ENCODE data around the gene GIMAP5. TPM values are rescaled to one million over a fixed set of nuclear protein-coding genes. Genes with fewer than 3 reads are reported as not detected.

Gene GIMAP5
- 0.09 and 0.14 TPM in 2 replicates for total RNA-seq

GRCh38 chr7:150737265-150738055 is at the start of gene GIMAP5:
Gene GIMAP5 (plus strand): TSS chr7:150737418. CDS start chr7:150740885, 3,467 bp downstream.

GRCh38 chr7:150716368-150716767 is 20.9 kb upstream of the GIMAP5 start, which contains the start of gene GIMAP1:
Gene GIMAP1 (plus strand): TSS chr7:150716613. CDS start chr7:150719048, 2,435 bp downstream.

Other genes with a start within 250 kb of the GIMAP5 start
- 0.09 TPM in 1 of 2 replicates, not detected in the other for gene GIMAP7, start 222.5 kb upstream of the GIMAP5 start, total RNA-seq
- gene GIMAP4, start 170.0 kb upstream of the GIMAP5 start, total RNA-seq = 0.28 TPM in 1 of 2 replicates, not detected in the other
- 0.14 and 0.18 TPM in 2 replicates for gene GIMAP6, start 105.0 kb upstream of the GIMAP5 start, total RNA-seq
- gene GIMAP2, start 51.7 kb upstream of the GIMAP5 start, total RNA-seq = 0.55 and 1.1 TPM in 2 replicates
- under 0.01 TPM in 2 replicates for gene GIMAP1, start 20.8 kb upstream of the GIMAP5 start, total RNA-seq
- gene TMEM176B, start 62.9 kb downstream of the GIMAP5 start, total RNA-seq = 3.8 and 156 TPM in 2 replicates
- 1.1 and 70.8 TPM in 2 replicates for gene TMEM176A, start 63.4 kb downstream of the GIMAP5 start, total RNA-seq
- gene AOC1, start 115.1 kb downstream of the GIMAP5 start, total RNA-seq = 0.14 TPM in 1 of 2 replicates, not detected in the other
- gene KCNH2, start 240.9 kb downstream of the GIMAP5 start, total RNA-seq = 0.83 and 1.7 TPM in 2 replicates